Effector CD4-positive, alpha-beta T cell (primary cell): ENCODE measurements around the gene NKX2-4.

Source experiments
- DNase-seq: peaks from one replicate; pipeline ENCODE4 v3.0.0-alpha.2; 2020

Gene NKX2-4

GRCh38 chr20:21358737-21359136 lies 38.6 kb downstream of the NKX2-4 start:
- no peak for DNase-seq

GRCh38 chr20:21357844-21358243 lies 39.5 kb downstream of the NKX2-4 start:
- no peak for DNase-seq

GRCh38 chr20:21356386-21356785 lies 40.9 kb downstream of the NKX2-4 start:
- no peak for DNase-seq

- DNase-seq = no peak
Observed at GRCh38 chr20:21355981-21356380, 41.3 kb downstream of the NKX2-4 start.

- DNase-seq = no peak
Observed at GRCh38 chr20:21353236-21353635, 44.1 kb downstream of the NKX2-4 start.

GRCh38 chr20:21352703-21353102 lies 44.6 kb downstream of the NKX2-4 start:
- no peak for DNase-seq
